AG09309 (cell line): Measurements from ENCODE around the gene SUGP1.

Source experiments
- DNase-seq: peaks from one replicate; pipeline ENCODE4 v3.0.0-alpha.2; 2010; ENCODE audit warnings: low read depth
- H3K4me3 ChIP-seq: 2 replicates; pipeline ENCODE4 v1.5.1; 2011; ENCODE audit warnings: mild to moderate bottlenecking, low read depth, low read length, moderate library complexity; ENCODE audit not compliant: control insufficient read depth
- TF ChIP-seq, protein P1 (sequence below): IDR thresholded peaks from 2 replicates; pipeline ENCODE4 v1.5.1; 2011; ENCODE audit warnings: mild to moderate bottlenecking, low read depth, low read length, inconsistent platforms; ENCODE audit not compliant: insufficient read depth, control insufficient read depth; ENCODE audit errors: missing control alignments

Gene SUGP1

GRCh38 chr19:19261350-19262189 lies 58.7 kb downstream of the SUGP1 start:
- no peak for DNase-seq
- TF ChIP-seq, protein P1, sequence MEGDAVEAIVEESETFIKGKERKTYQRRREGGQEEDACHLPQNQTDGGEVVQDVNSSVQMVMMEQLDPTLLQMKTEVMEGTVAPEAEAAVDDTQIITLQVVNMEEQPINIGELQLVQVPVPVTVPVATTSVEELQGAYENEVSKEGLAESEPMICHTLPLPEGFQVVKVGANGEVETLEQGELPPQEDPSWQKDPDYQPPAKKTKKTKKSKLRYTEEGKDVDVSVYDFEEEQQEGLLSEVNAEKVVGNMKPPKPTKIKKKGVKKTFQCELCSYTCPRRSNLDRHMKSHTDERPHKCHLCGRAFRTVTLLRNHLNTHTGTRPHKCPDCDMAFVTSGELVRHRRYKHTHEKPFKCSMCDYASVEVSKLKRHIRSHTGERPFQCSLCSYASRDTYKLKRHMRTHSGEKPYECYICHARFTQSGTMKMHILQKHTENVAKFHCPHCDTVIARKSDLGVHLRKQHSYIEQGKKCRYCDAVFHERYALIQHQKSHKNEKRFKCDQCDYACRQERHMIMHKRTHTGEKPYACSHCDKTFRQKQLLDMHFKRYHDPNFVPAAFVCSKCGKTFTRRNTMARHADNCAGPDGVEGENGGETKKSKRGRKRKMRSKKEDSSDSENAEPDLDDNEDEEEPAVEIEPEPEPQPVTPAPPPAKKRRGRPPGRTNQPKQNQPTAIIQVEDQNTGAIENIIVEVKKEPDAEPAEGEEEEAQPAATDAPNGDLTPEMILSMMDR = no peak
- H3K4me3 ChIP-seq = no peak overlapping the region; the same call in 1 of the 2 replicates

DNA sequence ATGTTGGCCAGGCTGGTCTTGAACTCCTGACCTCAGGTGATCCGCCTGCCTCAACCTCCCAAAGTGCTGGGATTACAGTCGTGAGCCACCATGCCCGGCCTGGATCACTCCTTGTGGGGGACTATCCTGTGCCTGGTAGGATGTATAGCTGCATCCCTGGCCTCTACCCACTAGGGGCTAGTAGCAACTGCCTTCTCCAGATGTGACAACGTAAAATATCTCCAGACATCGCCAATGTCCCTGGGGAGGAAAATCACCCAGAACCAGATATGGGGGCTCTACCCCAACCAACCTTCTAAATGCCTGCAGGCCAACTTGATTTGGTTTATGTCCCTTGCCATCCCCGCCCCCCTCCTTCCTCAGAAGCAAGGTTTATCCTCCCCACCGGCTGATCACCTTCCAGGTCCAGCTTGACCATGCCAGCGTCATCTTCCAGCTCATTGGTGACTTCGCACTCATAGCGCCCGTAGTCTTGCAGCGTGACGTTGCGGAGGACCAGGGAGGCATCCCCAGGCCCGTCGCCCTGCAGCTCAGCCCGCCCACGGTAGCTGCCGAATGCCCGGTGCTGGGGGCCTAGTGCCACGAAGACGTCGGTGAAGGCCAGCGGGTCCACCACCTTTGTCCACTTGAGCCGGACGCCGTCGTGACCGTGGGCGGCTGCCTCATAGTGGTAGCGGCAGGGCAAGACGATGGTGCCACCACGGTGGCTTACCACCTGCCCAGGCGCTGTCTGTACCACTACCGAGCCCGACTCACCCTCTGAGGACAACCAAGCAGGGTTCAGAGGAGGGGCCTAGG lies 59.7 kb downstream of the SUGP1 start:
- DNase-seq = no peak
- no peak overlapping the region for H3K4me3 ChIP-seq
- TF ChIP-seq, protein P1 = no peak

GRCh38 chr19:19259741-19260140 lies 60.6 kb downstream of the SUGP1 start:
- H3K4me3 ChIP-seq = no peak overlapping the region
- TF ChIP-seq, protein P1 = no peak
- no peak for DNase-seq

GRCh38 chr19:19258589-19259338 lies 61.5 kb downstream of the SUGP1 start:
- H3K4me3 ChIP-seq = no peak overlapping the region
- no peak for DNase-seq
- TF ChIP-seq, protein P1 = no peak

DNA sequence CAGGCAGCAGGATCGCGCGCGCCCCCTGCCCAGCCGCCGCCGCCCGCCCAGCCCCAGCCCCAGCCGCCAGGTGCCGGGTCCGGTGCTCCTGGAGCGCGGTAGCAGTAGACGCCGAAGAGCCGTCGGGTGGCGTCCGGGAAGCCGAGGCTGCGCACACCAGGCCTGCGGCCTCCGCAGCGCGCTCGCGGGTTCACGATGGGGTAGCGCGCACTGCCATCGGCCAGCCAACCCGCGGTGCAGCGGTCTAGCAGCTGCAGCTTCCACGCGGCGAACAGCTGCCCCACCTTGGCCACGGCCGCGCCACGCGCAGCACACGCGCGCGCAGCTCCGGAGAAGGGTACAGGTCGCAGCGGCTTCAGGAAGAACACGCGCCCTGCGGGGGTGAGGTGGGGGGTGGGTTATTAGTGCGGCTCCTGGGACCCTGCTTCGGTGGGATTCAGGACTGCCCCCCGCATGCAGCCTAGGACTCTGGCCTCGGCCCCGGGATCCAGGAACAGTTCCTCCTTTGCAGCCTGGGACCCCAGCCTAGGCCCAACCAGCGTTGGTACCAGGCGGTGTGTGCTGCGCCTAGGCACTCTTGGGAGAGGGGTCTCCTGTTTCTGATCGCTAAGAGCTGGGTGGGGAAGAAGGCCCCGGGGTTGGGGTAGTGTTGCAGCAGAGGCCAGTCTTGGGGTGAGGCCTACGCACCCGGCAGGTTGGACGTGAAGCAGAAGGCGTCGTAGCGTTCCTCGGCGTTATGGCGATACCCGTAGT lies 62.3 kb downstream of the SUGP1 start:
- TF ChIP-seq, protein P1 = no peak
- no peak overlapping the region for H3K4me3 ChIP-seq
- no peak for DNase-seq

DNA sequence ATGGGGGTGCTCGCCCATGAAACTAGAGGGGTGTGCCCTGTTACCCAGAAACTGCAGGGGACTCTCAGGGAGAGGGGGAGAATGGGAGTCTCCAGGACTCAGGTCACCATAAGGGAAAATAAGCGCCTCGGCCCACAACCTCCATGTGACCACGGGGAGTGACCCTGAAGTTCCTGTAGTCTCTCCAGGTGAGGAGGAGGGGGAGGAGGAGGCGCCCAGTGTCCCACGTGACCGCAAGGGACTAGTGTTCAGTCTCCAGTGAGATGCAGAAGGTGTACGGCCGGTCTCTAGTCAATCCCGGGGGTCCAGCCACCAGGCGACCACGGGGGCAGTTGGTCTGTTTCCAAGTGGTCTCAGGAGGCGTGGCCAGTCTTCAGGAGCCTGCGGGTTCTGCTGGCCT lies 63.2 kb downstream of the SUGP1 start:
- no peak overlapping the region for H3K4me3 ChIP-seq
- DNase-seq = no peak
- TF ChIP-seq, protein P1 = no peak
